Measurements from ENCODE around the gene IGF2. TPM values are rescaled to one million over a fixed set of nuclear protein-coding genes. Genes with fewer than 3 reads are reported as not detected.
A peak's percentile ranks its signal among the peaks of the same experiment; 100 is the strongest.

Gene IGF2
- polyA plus RNA-seq, 1 experiment = 20.3 TPM

- peak overlapping the region; percentile 58 for H3K4me3 ChIP-seq (ENCODE audit: low read depth, low read length)
- peaks cover 7% of the 10 kb centered on the region for H3K36me3 ChIP-seq (ENCODE audit: control insufficient read depth, insufficient read depth, low read length)
- DNase-seq (ENCODE audit: low read depth) = no peak
- ChIA-PET POLR2A (interaction anchor here (0.6 to 1.3 kb wide), 4 partner anchors 13 to 41 kb away, joined by 3 to 11 read pairs (median 4); no protein-coding TSS in a partner anchor), CTCF (interaction anchor here (1.0 to 5.7 kb wide), 7 partner anchors 8 to 101 kb away, joined by 3 to 28 read pairs (median 4); no protein-coding TSS in a partner anchor)
- TF ChIP-seq CTCF (IDR thresholded peaks at IDR 0.05; ENCODE audit: insufficient read depth, low read depth, low read length) = no peak
- H3K27me3 ChIP-seq (ENCODE audit: control insufficient read depth, insufficient read depth, low read length) = peaks cover 14% of the 10 kb centered on the region
Observed at GRCh38 chr11:2136952-2137201, 2.3 kb downstream of the IGF2 start.

- no peak for DNase-seq (ENCODE audit: low read depth)
- Histone ChIP-seq H3K4me3 (ENCODE audit: low read depth, low read length) (peak overlapping the region; percentile 58), H3K27me3 (ENCODE audit: control insufficient read depth, insufficient read depth, low read length) (peaks cover 14% of the 10 kb centered on the region), H3K36me3 (ENCODE audit: control insufficient read depth, insufficient read depth, low read length) (peaks cover 12% of the 10 kb centered on the region)
- TF ChIP-seq CTCF (IDR thresholded peaks at IDR 0.05; ENCODE audit: insufficient read depth, low read depth, low read length) = no peak
- ChIA-PET POLR2A (interaction anchor here (0.5 to 1.3 kb wide), 3 partner anchors 17 to 40 kb away, joined by 5 to 11 read pairs (median 6); no protein-coding TSS in a partner anchor), CTCF (interaction anchor here (0.6 to 5.7 kb wide), 8 partner anchors 14 to 257 kb away, joined by 3 to 28 read pairs (median 4); no protein-coding TSS in a partner anchor)
Observed at GRCh38 chr11:2136209-2136951, 2.8 kb downstream of the IGF2 start.

- Histone ChIP-seq H3K36me3 (ENCODE audit: control insufficient read depth, insufficient read depth, low read length) (peaks cover 13% of the 10 kb centered on the region), H3K27me3 (ENCODE audit: control insufficient read depth, insufficient read depth, low read length) (peaks cover 10% of the 10 kb centered on the region), H3K4me3 (ENCODE audit: low read depth, low read length) (peak overlapping the region; percentile 58)
- no peak for DNase-seq (ENCODE audit: low read depth)
- ChIA-PET POLR2A (no interaction called here), CTCF (interaction anchor here (0.6 to 5.7 kb wide), 5 partner anchors 13 to 257 kb away, joined by 3 to 28 read pairs (median 5); no protein-coding TSS in a partner anchor)
- no peak for TF ChIP-seq CTCF (IDR thresholded peaks at IDR 0.05; ENCODE audit: insufficient read depth, low read depth, low read length)
Observed at GRCh38 chr11:2135648-2136201, 3.5 kb downstream of the IGF2 start.

- no peak for DNase-seq (ENCODE audit: low read depth)
- Histone ChIP-seq H3K36me3 (ENCODE audit: control insufficient read depth, insufficient read depth, low read length) (peaks cover 13% of the 10 kb centered on the region), H3K4me3 (ENCODE audit: low read depth, low read length) (no peak overlapping the region), H3K27me3 (ENCODE audit: control insufficient read depth, insufficient read depth, low read length) (peaks cover 9% of the 10 kb centered on the region)
- POLR2A ChIA-PET = no interaction called here
- TF ChIP-seq CTCF (IDR thresholded peaks at IDR 0.05; ENCODE audit: insufficient read depth, low read depth, low read length) = no peak
- CTCF ChIA-PET = interaction anchor here (5.7 kb wide), 1 partner anchor 16 kb away, joined by 28 read pairs; no protein-coding TSS in a partner anchor
Observed at GRCh38 chr11:2135018-2135569, 4.1 kb downstream of the IGF2 start.
